ENCODE data around the gene ASPA.

DNA sequence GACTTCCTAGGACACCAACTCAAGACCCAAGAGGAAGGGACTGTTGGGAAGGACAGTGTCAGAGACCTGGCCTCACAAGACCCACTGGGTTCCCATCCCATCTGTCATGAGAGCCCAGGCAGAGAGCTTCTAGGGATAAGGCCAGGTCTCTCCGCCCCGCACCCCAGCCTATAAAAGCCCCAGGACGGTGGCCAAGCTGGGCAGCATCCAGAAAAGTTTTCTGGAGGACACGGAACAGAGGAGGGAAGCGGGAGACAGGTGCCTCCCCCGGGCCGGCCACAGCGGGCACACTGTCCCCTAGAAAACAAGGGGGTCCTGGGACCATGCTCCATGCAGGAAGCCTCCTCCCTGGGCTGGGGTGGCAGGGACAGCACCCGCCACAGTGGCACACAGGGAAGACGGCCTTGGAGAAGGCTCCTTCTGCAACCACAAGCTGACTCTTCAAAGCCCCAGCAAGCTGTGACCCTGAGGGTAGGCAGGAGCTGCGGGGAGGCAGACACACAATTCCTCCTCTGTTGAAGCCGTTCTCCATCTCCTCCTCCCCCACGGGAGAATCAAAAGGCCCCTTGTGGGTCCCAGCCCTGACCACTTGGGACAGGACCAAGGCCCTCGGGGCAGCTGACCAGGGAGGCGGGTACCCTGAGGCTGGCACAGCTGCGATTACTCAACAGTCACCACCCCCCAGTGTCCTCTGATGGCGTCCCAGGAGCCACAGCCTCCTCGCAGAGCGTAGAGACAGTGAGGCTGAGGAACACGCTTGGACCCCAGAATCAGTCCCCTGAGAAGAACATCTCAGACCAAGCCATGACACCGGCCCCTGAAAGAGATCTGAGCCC, 55.7 kb downstream of the ASPA start:
- no peak for TF ChIP-seq CTCF (IDR thresholded peaks at IDR 0.05; ENCODE audit: insufficient read depth, low read depth, low read length)
- TF ChIP-seq EZH2 (IDR thresholded peaks at IDR 0.05; ENCODE audit: insufficient read depth, low read length): no peak
